Measurements from ENCODE around the gene ZDHHC17.

The ZDHHC17 gene

DNA sequence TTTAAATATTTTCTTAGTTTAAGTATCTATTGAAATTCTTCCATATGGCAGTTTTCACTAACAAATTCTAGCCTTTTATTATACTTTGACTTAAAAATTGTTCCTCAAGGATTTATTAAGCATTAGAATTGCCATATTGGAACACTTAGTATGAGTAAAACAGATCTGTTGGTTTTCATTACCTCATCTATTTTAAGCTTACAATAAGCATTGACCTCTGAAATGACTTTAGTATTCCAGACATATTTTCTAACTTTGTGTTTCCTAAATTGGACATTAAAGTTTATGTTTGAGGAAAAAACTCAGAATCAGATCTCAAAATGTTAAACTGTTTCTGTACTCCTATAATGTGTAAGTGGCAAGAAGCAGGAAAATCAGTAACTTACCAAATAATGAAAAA lies 66.5 kb downstream of the ZDHHC17 start:
- Histone ChIP-seq H3K36me3 (ENCODE audit: control insufficient read depth in 1 of 2, insufficient read depth in 2 of 2, low read length in 2 of 2) (peaks cover 4 to 39% of the 10 kb centered on the region in 2 donors), H3K27me3 (ENCODE audit: low read depth, low read length) (no peaks in the 10 kb centered on the region), H3K4me3 (ENCODE audit: low read depth in 1 of 2, low read length in 2 of 2) (no peak overlapping the region), H3K27ac (ENCODE audit: low read length) (no peak overlapping the region), H3K9me3 (ENCODE audit: control insufficient read depth in 1 of 2, low read length in 2 of 2) (peaks cover 0 to 3% of the 10 kb centered on the region in 2 donors), H3K4me1 (ENCODE audit: control insufficient read depth in 1 of 2, insufficient read depth in 2 of 2, low read length in 2 of 2) (no peaks in the 10 kb centered on the region)

DNA sequence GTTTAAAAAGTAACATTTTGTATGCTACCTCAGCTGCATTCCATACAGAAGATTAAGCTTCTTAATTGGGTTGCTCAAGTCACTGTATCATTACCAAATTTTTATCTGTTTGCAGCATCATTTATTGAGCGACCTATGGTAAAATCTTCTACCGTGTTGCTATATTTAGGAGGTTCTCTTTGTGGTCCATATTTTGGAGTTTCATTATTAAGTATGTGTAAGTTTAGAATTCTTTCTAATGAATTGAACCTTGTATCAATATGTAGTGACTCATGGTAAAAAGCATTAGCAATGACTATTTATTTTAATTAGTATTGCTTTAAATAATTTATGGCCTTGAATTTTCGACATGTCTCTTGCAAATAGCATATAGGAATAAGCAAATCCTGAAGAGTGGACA lies 72.7 kb downstream of the ZDHHC17 start:
- Histone ChIP-seq H3K4me1 (ENCODE audit: control insufficient read depth in 1 of 2, insufficient read depth in 2 of 2, low read length in 2 of 2) (no peaks in the 10 kb centered on the region), H3K27ac (ENCODE audit: low read length) (no peak overlapping the region), H3K27me3 (ENCODE audit: low read depth, low read length) (no peaks in the 10 kb centered on the region), H3K9me3 (ENCODE audit: control insufficient read depth in 1 of 2, low read length in 2 of 2) (peaks cover 0 to 3% of the 10 kb centered on the region in 2 donors), H3K36me3 (ENCODE audit: control insufficient read depth in 1 of 2, insufficient read depth in 2 of 2, low read length in 2 of 2) (peaks cover 4 to 17% of the 10 kb centered on the region in 2 donors), H3K4me3 (ENCODE audit: low read depth in 1 of 2, low read length in 2 of 2) (no peak overlapping the region)

- Histone ChIP-seq H3K9me3 (ENCODE audit: control insufficient read depth in 1 of 2, low read length in 2 of 2) (no peaks in the 10 kb centered on the region), H3K27ac (ENCODE audit: low read length) (no peak overlapping the region), H3K4me1 (ENCODE audit: control insufficient read depth in 1 of 2, insufficient read depth in 2 of 2, low read length in 2 of 2) (no peaks in the 10 kb centered on the region), H3K27me3 (ENCODE audit: low read depth, low read length) (no peaks in the 10 kb centered on the region), H3K36me3 (ENCODE audit: control insufficient read depth in 1 of 2, insufficient read depth in 2 of 2, low read length in 2 of 2) (peaks cover 7 to 35% of the 10 kb centered on the region in 2 donors), H3K4me3 (ENCODE audit: low read depth in 1 of 2, low read length in 2 of 2) (no peak overlapping the region)
These were observed 83.3 kb downstream of the ZDHHC17 start for GRCh38 chr12:76847260-76847659.

- H3K36me3 ChIP-seq (ENCODE audit: control insufficient read depth in 1 of 2, insufficient read depth in 2 of 2, low read length in 2 of 2), result peaks cover 7 to 32% of the 10 kb centered on the region in 2 donors
- no peaks in the 10 kb centered on the region for H3K9me3 ChIP-seq (ENCODE audit: control insufficient read depth in 1 of 2, low read length in 2 of 2)
- no peaks in the 10 kb centered on the region for H3K4me1 ChIP-seq (ENCODE audit: control insufficient read depth in 1 of 2, insufficient read depth in 2 of 2, low read length in 2 of 2)
- no peaks in the 10 kb centered on the region for H3K27me3 ChIP-seq (ENCODE audit: low read depth, low read length)
- no peak overlapping the region for H3K27ac ChIP-seq (ENCODE audit: low read length)
- H3K4me3 ChIP-seq (ENCODE audit: low read depth in 1 of 2, low read length in 2 of 2), result no peak overlapping the region
These were observed 84.2 kb downstream of the ZDHHC17 start for GRCh38 chr12:76848132-76848531.

DNA sequence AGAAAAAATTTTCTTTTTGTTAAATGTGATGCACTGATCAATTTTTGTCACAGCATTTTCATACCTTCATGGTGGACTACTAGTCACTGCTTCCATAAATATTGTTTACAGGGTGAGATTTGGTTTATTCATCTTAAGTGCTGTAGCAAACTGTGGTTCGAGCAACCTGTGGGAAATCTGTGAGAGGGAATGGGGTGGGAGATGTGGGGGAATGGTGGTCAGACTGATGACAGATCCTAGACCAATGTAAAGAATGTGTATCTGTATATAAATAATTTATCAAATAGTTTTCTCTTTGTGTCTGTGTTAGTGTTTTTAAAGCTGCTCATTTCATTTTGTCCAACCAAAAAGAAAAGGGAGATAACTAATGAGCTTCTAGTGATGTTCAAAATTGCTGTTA lies 88.2 kb downstream of the ZDHHC17 start:
- no peaks in the 10 kb centered on the region for H3K4me1 ChIP-seq (ENCODE audit: control insufficient read depth in 1 of 2, insufficient read depth in 2 of 2, low read length in 2 of 2)
- H3K9me3 ChIP-seq (ENCODE audit: control insufficient read depth in 1 of 2, low read length in 2 of 2), result peaks cover 6 to 8% of the 10 kb centered on the region in 2 donors
- H3K27me3 ChIP-seq (ENCODE audit: low read depth, low read length), result no peaks in the 10 kb centered on the region
- H3K36me3 ChIP-seq (ENCODE audit: control insufficient read depth in 1 of 2, insufficient read depth in 2 of 2, low read length in 2 of 2), result peaks cover 14 to 44% of the 10 kb centered on the region in 2 donors
- H3K4me3 ChIP-seq (ENCODE audit: low read depth in 1 of 2, low read length in 2 of 2), result no peak overlapping the region
- no peak overlapping the region for H3K27ac ChIP-seq (ENCODE audit: low read length)

DNA sequence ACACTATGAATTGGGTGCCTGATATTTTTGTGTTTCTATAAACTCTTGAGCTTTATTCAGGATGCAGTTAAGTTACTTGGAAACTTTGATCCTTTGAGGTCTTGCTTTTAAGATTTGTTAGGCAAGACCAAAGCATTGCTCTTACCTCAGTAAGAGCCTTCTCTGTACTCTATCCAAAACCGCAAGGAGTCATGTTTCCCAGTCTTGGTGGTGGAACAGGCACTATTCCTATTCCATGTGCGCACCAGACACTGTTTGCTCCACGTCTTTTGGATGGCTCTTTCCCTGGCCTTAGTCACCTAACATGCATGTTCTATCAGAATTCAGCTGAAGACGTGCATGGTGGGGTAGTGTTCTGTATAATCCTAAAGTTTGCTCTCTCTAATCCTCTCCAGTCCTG lies 91.4 kb downstream of the ZDHHC17 start:
- peaks cover 14 to 42% of the 10 kb centered on the region in 2 donors for H3K36me3 ChIP-seq (ENCODE audit: control insufficient read depth in 1 of 2, insufficient read depth in 2 of 2, low read length in 2 of 2)
- no peaks in the 10 kb centered on the region for H3K4me1 ChIP-seq (ENCODE audit: control insufficient read depth in 1 of 2, insufficient read depth in 2 of 2, low read length in 2 of 2)
- H3K27ac ChIP-seq (ENCODE audit: low read length), result no peak overlapping the region
- H3K9me3 ChIP-seq (ENCODE audit: control insufficient read depth in 1 of 2, low read length in 2 of 2), result peaks cover 8% of the 10 kb centered on the region in 2 donors
- no peaks in the 10 kb centered on the region for H3K27me3 ChIP-seq (ENCODE audit: low read depth, low read length)
- H3K4me3 ChIP-seq (ENCODE audit: low read depth in 1 of 2, low read length in 2 of 2), result no peak overlapping the region

DNA sequence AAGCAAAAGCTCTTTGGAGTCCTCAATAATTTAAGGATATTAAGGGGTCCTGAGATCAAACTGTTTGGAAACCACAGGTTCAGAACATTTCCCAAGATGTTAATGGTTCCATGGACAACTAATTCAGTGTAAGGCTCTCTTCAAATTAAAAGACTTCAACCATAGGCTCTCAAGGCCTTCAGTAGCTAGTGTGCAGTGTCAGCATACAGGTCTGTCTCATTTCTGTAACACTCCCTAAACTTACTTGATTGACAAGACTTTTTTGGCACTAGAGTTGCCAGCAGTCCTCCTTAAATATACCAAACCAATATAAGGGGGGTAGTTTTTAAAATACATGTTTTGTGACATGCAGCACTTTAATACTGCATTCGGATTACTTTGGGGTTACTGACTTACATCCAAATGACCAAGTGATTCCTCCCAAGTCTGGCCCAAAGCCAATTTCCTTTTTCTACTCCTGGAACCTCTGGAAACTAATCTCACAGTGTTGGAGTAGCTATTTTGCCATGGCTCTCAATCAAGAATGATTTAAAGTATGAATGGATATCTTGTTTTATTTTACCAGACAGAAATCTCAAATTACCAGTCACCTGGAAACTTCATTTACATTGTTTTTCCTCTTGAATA lies 92.2 kb downstream of the ZDHHC17 start:
- Histone ChIP-seq H3K4me3 (ENCODE audit: low read depth in 1 of 2, low read length in 2 of 2) (no peak overlapping the region), H3K9me3 (ENCODE audit: control insufficient read depth in 1 of 2, low read length in 2 of 2) (peaks cover 8% of the 10 kb centered on the region in 2 donors), H3K27ac (ENCODE audit: low read length) (no peak overlapping the region), H3K27me3 (ENCODE audit: low read depth, low read length) (no peaks in the 10 kb centered on the region), H3K36me3 (ENCODE audit: control insufficient read depth in 1 of 2, insufficient read depth in 2 of 2, low read length in 2 of 2) (peaks cover 9 to 36% of the 10 kb centered on the region in 2 donors), H3K4me1 (ENCODE audit: control insufficient read depth in 1 of 2, insufficient read depth in 2 of 2, low read length in 2 of 2) (no peaks in the 10 kb centered on the region)

DNA sequence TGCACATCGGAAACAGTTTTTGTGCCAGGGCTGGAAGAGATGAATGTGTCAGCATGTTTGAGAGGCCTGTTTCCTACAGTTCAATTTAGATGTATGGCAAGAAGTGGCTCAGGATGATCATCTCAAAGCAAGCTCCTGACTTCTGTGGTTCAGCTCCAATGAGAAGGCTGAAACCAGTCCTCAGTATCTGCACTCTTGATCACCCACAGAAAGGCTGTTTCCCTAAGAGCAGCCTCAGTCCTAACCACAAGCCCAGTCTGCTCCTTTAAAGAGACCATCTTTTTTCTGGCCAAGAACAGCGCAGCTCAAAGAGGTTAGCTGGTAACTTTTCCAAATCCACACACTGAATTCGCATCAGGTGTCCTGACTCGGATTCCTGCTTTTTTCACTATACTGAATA lies 95.7 kb downstream of the ZDHHC17 start:
- Histone ChIP-seq H3K9me3 (ENCODE audit: control insufficient read depth in 1 of 2, low read length in 2 of 2) (peaks cover 8% of the 10 kb centered on the region in 2 donors), H3K36me3 (ENCODE audit: control insufficient read depth in 1 of 2, insufficient read depth in 2 of 2, low read length in 2 of 2) (peaks cover 7 to 32% of the 10 kb centered on the region in 2 donors), H3K27me3 (ENCODE audit: low read depth, low read length) (no peaks in the 10 kb centered on the region), H3K4me3 (ENCODE audit: low read depth in 1 of 2, low read length in 2 of 2) (no peak overlapping the region), H3K4me1 (ENCODE audit: control insufficient read depth in 1 of 2, insufficient read depth in 2 of 2, low read length in 2 of 2) (peaks cover 0 to 4% of the 10 kb centered on the region in 2 donors), H3K27ac (ENCODE audit: low read length) (no peak overlapping the region)

GRCh38 chr12:76860256-76860655 lies 96.3 kb downstream of the ZDHHC17 start:
- Histone ChIP-seq H3K4me1 (ENCODE audit: control insufficient read depth in 1 of 2, insufficient read depth in 2 of 2, low read length in 2 of 2) (peaks cover 0 to 9% of the 10 kb centered on the region in 2 donors), H3K4me3 (ENCODE audit: low read depth in 1 of 2, low read length in 2 of 2) (no peak overlapping the region), H3K9me3 (ENCODE audit: control insufficient read depth in 1 of 2, low read length in 2 of 2) (peaks cover 8% of the 10 kb centered on the region in 2 donors), H3K27ac (ENCODE audit: low read length) (peak overlapping the region; percentile 27), H3K27me3 (ENCODE audit: low read depth, low read length) (no peaks in the 10 kb centered on the region), H3K36me3 (ENCODE audit: control insufficient read depth in 1 of 2, insufficient read depth in 2 of 2, low read length in 2 of 2) (peaks cover 7 to 29% of the 10 kb centered on the region in 2 donors)

DNA sequence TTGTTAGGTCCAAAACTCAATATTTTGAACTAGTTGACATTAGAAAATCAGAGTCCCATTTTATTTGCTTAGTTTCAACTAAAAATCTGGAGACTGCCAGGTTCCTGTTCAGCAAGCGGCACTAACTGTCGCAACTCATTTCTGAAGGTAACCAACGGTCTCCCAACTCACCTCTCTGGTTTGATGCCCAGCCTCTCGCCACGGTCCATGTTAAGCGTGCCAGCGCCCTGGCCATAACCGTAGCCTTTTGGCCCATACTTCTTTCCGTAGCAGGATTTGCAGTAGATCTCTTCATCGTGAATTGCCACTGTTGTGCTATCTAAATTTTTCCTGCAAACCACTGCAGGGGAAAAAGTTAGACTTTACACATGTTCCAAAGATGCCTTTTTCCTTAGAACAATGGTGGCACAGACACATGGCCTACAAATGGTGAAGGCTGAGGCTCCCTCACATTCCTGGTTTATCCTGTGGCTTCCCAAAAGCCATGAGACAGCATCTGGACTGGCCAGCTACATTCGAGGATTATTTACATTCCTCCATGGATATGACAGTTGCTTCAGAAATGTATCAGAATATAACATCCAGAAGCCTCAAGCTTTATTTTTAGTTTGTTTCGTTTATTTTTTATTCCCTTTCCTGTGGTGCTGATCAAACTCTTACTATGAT lies 99.2 kb downstream of the ZDHHC17 start:
- H3K27ac ChIP-seq (ENCODE audit: low read length), result no peak overlapping the region
- peaks cover 0 to 5% of the 10 kb centered on the region in 2 donors for H3K36me3 ChIP-seq (ENCODE audit: control insufficient read depth in 1 of 2, insufficient read depth in 2 of 2, low read length in 2 of 2)
- no peaks in the 10 kb centered on the region for H3K9me3 ChIP-seq (ENCODE audit: control insufficient read depth in 1 of 2, low read length in 2 of 2)
- peaks cover 0 to 13% of the 10 kb centered on the region in 2 donors for H3K4me1 ChIP-seq (ENCODE audit: control insufficient read depth in 1 of 2, insufficient read depth in 2 of 2, low read length in 2 of 2)
- no peaks in the 10 kb centered on the region for H3K27me3 ChIP-seq (ENCODE audit: low read depth, low read length)
- H3K4me3 ChIP-seq (ENCODE audit: low read depth in 1 of 2, low read length in 2 of 2), result no peak overlapping the region

DNA sequence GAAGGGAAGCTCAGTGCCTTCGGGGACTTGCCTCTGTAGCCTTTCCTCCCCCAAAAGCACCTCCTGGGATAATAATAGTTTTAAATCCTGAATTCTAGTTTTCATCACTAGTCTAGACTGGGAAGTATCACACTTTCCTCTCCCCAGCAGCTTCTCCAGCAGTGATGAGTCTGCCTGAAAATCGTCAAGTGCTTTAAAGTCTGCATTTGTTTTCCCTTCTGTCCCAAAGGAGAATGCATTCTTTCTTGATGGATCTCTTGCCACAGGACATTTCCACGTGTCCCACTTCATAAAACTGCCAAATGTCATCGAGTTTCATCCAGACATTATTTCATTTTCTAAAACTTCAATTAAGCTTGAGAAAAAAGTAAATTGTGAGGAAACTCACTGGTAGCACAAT lies 99.9 kb downstream of the ZDHHC17 start:
- peaks cover 0 to 5% of the 10 kb centered on the region in 2 donors for H3K36me3 ChIP-seq (ENCODE audit: control insufficient read depth in 1 of 2, insufficient read depth in 2 of 2, low read length in 2 of 2)
- no peaks in the 10 kb centered on the region for H3K27me3 ChIP-seq (ENCODE audit: low read depth, low read length)
- peak overlapping the region; percentile 20 for H3K27ac ChIP-seq (ENCODE audit: low read length)
- H3K9me3 ChIP-seq (ENCODE audit: control insufficient read depth in 1 of 2, low read length in 2 of 2), result no peaks in the 10 kb centered on the region
- H3K4me1 ChIP-seq (ENCODE audit: control insufficient read depth in 1 of 2, insufficient read depth in 2 of 2, low read length in 2 of 2), result peaks cover 0 to 13% of the 10 kb centered on the region in 2 donors
- H3K4me3 ChIP-seq (ENCODE audit: low read depth in 1 of 2, low read length in 2 of 2), result no peak overlapping the region
